Lower leg skin (tissue), 4 donors: Measurements from ENCODE around the gene KCND1. TPM values are rescaled to one million over a fixed set of nuclear protein-coding genes. Genes with fewer than 3 reads are reported as not detected.
A peak's percentile ranks its signal among the peaks of the same experiment; 100 is the strongest.

Source experiments
- DNase-seq, 2 donors: peaks; one replicate each; pipeline ENCODE4 v3.0.0-alpha.2; 2019; ENCODE audit warnings: low spot score in 2 of 2
- H3K4me3 ChIP-seq: fragments of 200-600 bp; sonication (generic); 2 replicates; pipeline ENCODE4 v1.5.1; 2017; ENCODE audit warnings: mild to moderate bottlenecking, low read depth; ENCODE audit not compliant: poor library complexity, severe bottlenecking
- POLR2A ChIP-seq, 2 donors: fragments of 450-650 bp; IDR thresholded peaks; one replicate each; pipeline ENCODE4 v1.6.1; 2016 to 2017; ENCODE audit warnings: antibody characterized with exemption in 2 of 2, mild to moderate bottlenecking in 1 of 2, moderate library complexity in 1 of 2
- WGBS, 2 donors: methylation state at CpG; one replicate each; pipeline ENCODE4 v1.1.5; 2018; 5-methylcytosine and 5-hydroxymethylcytosine counted together
- intact Hi-C: fragments of 100-400 bp; cut with DNase I; formaldehyde crosslinking; loops from one replicate; pipeline ENCODE4 v1.15.0; 2023; ENCODE audit warnings: low total_unique reads
- total RNA-seq, 4 donors: library from RNA; depleted of rRNA; stranded (reverse); fragments of >200 nt; gene quantifications; one replicate each; pipeline ENCODE4 v1.1.0, GENCODE V29; 2016
- TF ChIP-seq, protein P1 (sequence below), 3 donors: fragments of 450-650 bp; IDR thresholded peaks; one replicate each; pipeline ENCODE4 v1.5.1; 2016; ENCODE audit warnings: antibody characterized with exemption in 3 of 3, mild to moderate bottlenecking in 3 of 3, moderate library complexity in 2 of 3

Gene KCND1
- total RNA-seq, 4 donors from 2014 or later = 0.08 to 0.72 (median 0.33) TPM

DNA sequence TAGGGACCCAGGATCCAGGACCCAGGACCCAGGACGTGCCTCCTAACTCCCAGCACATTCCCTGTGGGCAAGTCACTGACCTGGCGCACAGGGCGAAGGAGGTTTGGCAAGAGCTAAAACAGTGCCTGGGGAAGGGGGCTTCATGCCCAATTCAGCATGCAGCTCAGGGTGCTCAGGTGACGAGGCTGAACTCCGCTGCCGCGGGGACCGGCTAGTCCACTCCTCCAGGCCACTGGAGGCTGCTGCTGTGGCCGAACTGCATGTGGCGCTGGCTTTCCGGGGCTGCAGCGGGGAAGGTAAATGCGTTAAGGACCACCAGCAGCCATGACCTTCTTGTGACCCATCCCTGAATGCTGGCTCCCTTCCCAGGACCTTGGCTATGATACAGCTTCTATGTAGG lies 47.9 kb downstream of the KCND1 start:
- H3K4me3 ChIP-seq = no peak overlapping the region
- intact Hi-C loops = no loop called here
- no peak for DNase-seq
- no peak for TF ChIP-seq POLR2A (IDR thresholded peaks at IDR 0.05)
- TF ChIP-seq, protein P1, sequence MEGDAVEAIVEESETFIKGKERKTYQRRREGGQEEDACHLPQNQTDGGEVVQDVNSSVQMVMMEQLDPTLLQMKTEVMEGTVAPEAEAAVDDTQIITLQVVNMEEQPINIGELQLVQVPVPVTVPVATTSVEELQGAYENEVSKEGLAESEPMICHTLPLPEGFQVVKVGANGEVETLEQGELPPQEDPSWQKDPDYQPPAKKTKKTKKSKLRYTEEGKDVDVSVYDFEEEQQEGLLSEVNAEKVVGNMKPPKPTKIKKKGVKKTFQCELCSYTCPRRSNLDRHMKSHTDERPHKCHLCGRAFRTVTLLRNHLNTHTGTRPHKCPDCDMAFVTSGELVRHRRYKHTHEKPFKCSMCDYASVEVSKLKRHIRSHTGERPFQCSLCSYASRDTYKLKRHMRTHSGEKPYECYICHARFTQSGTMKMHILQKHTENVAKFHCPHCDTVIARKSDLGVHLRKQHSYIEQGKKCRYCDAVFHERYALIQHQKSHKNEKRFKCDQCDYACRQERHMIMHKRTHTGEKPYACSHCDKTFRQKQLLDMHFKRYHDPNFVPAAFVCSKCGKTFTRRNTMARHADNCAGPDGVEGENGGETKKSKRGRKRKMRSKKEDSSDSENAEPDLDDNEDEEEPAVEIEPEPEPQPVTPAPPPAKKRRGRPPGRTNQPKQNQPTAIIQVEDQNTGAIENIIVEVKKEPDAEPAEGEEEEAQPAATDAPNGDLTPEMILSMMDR (IDR thresholded peaks at IDR 0.05) = no peak
- 87 to 100% methylated on average over 2 to 13 of the region's 13 CpGs for WGBS, 2 donors

DNA sequence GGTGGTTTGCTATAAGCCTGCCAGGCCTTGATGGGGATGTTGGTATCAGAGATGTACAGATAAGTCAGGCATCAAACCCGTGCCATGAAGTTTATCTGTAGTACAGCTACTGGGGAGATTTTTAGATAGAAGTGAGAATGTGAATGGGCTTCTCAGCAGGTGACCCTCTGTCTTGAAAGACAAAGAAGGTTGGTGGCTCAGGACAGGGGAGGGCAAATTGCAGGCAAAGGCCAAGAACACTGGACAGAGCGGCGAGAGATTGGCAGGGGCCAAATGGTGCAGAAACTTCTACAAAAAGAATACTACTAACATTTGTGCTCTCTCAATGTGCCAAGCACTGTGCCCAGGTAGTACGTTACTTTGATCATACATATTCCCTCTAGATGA lies 50.9 kb downstream of the KCND1 start:
- WGBS, 2 donors = 72 to 83% methylated on average over 4 of the region's 4 CpGs
- no peak for TF ChIP-seq POLR2A (IDR thresholded peaks at IDR 0.05)
- TF ChIP-seq, protein P1 (IDR thresholded peaks at IDR 0.05) = no peak
- DNase-seq = no peak
- H3K4me3 ChIP-seq = no peak overlapping the region
- intact Hi-C loops = no loop called here

GRCh38 chrX:48919947-48920717 lies 51.5 kb downstream of the KCND1 start:
- H3K4me3 ChIP-seq = no peak overlapping the region
- intact Hi-C loops = no loop called here
- no peak for DNase-seq
- TF ChIP-seq, protein P1 (IDR thresholded peaks at IDR 0.05) = no peak
- TF ChIP-seq POLR2A (IDR thresholded peaks at IDR 0.05) = no peak
- whole genome bisulfite sequencing, 2 donors = 28 to 45% methylated on average over 8 of the region's 8 CpGs

DNA sequence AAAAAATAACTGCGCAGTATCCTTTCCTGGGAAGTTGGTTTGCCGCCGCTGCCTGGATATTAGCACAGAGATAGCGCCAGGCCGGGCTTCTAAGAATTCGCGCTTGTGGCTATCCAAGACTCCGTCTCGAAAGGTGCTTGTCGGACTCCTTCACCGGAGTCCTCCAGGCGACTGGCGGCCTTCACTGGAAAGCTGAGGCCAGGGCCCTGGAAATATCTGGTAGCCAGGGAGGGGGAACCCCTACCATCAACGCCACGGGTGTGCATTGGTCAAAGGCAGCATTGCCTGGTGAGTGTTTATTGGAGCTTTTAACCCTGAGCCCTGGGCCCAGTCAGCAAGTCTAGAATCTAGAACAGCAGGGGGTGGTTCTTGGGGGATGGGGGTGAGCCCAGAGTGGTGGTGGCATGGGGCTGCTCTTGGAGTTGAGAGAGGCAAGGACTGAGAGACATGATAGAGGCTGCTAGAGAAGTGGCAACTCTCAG lies 52.2 kb downstream of the KCND1 start:
- H3K4me3 ChIP-seq = no peak overlapping the region
- DNase-seq = no peak
- 0 to 44% methylated on average over 5 to 15 of the region's 15 CpGs for WGBS, 2 donors
- TF ChIP-seq POLR2A (IDR thresholded peaks at IDR 0.05) = no peak
- TF ChIP-seq, protein P1 (IDR thresholded peaks at IDR 0.05) = no peak
- intact Hi-C loops = no loop called here

DNA sequence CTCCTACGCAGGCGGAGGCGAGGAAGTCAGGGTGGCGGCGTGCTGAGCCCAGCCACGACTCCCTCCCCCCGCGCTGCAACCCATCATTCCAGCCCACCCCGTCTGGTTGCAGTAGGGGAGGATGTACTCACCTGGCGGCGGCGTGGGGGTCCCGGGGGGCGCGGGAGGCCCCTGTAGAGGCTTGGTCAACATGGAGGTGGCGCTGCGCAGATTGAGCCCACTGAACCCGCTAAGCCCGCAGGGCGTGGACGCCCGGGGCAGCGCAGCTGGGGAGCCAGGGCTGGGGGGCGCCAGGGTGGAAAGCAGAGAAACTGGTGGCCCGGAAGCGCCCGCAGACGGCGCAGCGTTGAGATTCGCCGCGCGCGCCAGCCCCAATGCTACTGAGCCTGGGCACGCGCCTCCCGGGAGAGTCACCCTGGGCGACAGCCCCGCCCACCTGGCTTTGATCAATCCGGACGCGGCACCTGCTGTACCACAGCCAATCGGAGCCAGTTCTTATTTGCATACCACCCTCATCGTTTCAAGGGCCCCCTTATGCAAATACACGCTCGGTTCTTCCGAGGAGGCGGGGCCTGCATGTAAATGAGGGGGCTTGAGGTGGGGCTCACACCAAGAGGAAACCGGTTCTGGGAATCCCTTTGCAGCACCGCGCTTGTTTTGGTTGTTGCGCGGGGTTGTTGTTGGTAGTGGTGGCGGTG lies 52.9 kb downstream of the KCND1 start, which contains the start of gene PIM2:
Gene PIM2, minus strand, starts transcription at position 382 of the 698 bp plus-strand sequence. Its CDS starts 190 bp downstream, at position 192.
- intact Hi-C loops = no loop called here
- H3K4me3 ChIP-seq = peak within 1 kb of the TSS; percentile 43
- peak; percentile 88 to 97 for DNase-seq
- TF ChIP-seq, protein P1 (IDR thresholded peaks at IDR 0.05) = no peak
- TF ChIP-seq POLR2A (IDR thresholded peaks at IDR 0.05) = peak in 1 of 2 donors; percentile 29
- 0 to 34% methylated on average over 9 to 33 of the region's 55 CpGs for whole genome bisulfite sequencing, 2 donors
